GM12865 (cell line): ENCODE measurements around the gene SMARCAL1.

Experiments
- DNase-seq: peaks from one replicate; pipeline ENCODE4 v3.0.0; 2010; ENCODE audit warnings: low read depth
- H3K4me3 ChIP-seq: 2 replicates; pipeline ENCODE4 v1.5.1; 2011; ENCODE audit warnings: mild to moderate bottlenecking, low read depth, low read length, control low read depth
- TF ChIP-seq, protein P1 (sequence below): IDR thresholded peaks from 2 replicates; pipeline ENCODE4 v1.5.1; 2011; ENCODE audit warnings: low read length, control low read depth, low read depth, inconsistent platforms; ENCODE audit not compliant: insufficient read depth; ENCODE audit errors: missing control alignments

Gene SMARCAL1

DNA sequence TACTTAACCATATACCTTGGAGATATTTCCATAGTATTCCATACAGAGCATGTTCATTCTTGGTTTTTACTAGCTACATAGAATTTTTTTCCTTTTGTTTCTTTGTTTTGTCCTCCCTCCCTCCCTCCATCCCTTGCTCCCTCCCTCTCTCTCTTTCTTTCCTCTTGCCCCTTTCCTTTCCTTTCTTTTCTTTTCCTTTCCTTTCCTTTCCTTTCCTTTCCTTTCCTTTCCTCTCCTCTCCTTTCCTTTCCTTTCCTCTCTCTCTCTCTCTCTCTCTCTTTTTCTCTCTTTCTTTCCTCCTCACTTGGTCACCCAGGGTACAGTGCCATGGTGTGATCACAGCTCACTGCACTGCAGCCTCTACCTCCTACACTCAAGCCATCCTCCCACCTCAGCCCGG, 114.7 kb downstream of the SMARCAL1 start:
- TF ChIP-seq, protein P1, sequence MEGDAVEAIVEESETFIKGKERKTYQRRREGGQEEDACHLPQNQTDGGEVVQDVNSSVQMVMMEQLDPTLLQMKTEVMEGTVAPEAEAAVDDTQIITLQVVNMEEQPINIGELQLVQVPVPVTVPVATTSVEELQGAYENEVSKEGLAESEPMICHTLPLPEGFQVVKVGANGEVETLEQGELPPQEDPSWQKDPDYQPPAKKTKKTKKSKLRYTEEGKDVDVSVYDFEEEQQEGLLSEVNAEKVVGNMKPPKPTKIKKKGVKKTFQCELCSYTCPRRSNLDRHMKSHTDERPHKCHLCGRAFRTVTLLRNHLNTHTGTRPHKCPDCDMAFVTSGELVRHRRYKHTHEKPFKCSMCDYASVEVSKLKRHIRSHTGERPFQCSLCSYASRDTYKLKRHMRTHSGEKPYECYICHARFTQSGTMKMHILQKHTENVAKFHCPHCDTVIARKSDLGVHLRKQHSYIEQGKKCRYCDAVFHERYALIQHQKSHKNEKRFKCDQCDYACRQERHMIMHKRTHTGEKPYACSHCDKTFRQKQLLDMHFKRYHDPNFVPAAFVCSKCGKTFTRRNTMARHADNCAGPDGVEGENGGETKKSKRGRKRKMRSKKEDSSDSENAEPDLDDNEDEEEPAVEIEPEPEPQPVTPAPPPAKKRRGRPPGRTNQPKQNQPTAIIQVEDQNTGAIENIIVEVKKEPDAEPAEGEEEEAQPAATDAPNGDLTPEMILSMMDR: no peak

DNA sequence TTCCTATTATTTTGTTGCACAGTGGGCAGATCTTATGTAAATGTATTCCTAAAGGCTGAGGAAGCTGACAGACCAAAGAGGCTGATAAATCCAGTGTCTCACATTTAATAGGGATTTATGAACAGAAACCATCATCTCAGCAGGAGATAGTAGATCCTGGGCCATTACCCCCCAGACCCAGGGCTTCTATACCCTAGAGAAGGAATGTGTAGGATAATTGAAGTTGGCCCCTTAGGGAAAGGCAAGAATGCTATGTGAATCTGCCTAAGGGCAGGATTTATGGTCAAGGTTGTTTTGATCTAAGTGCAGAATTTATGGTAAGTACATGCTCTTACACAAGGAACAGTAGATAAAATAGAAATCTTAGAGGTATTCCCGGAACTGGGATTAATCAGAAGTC, 115.3 kb downstream of the SMARCAL1 start:
- no peak for DNase-seq
- TF ChIP-seq, protein P1: no peak

More for the DNA sequence above, 114.7 kb downstream of the SMARCAL1 start:
- no peak overlapping the region for H3K4me3 ChIP-seq
- no peak for DNase-seq

DNA sequence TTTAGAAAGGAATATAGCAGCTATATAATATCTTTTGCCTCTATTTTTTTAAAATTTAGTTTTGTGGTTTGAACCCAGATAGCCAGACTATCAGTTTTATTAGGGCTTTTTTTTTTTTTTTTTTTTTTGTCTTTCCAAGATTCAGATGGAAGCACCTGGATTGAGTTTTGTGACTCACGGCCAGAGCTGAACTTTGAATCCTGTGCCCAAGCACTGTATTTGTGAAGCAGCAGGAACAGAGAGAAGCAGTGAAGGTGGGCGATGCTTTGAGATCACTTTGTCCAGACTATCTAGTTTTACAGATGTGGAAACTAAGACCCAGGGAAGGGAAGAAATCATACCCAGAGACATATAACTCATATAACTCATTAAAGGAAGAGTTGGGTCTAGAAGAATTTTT, 120.3 kb downstream of the SMARCAL1 start:
- TF ChIP-seq, protein P1: no peak
- DNase-seq: no peak
- H3K4me3 ChIP-seq: no peak overlapping the region

More for the DNA sequence above, 115.3 kb downstream of the SMARCAL1 start:
- no peak overlapping the region for H3K4me3 ChIP-seq
